ENCODE measurements around the gene TTC28.

Gene TTC28

DNA sequence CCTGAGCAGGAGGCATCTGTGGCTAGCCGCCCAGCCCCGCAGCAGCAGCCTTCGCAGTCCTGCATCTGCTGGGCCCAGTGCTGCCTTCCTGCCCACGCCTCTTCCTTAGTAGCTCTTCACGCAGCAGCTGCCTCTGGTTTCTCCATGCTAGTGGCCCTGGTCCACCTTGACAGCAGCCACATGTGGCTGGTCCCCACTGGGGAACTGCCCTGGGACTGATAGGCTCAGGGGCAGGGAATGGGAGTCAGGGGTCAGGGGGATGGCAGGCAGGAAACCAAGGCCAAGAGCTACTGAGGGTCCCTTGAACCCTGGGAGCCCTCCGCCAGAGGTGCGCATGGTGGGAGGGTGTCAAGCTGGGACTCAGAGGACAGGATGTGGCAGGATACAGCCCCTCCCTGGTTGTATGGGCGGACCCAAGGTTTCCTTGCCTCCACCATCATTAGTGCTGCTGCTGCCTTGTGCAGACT, 661.1 kb downstream of the TTC28 start:
- in situ Hi-C loops (cut with MboI; ENCODE audit: low sequenced_read_pairs) = no loop called here

GRCh38 chr22:28017859-28018258, 661.8 kb downstream of the TTC28 start:
- in situ Hi-C loops (cut with MboI; ENCODE audit: low sequenced_read_pairs) = no loop called here

GRCh38 chr22:28017558-28017820, 662.2 kb downstream of the TTC28 start:
- in situ Hi-C loops (cut with MboI; ENCODE audit: low sequenced_read_pairs) = no loop called here

DNA sequence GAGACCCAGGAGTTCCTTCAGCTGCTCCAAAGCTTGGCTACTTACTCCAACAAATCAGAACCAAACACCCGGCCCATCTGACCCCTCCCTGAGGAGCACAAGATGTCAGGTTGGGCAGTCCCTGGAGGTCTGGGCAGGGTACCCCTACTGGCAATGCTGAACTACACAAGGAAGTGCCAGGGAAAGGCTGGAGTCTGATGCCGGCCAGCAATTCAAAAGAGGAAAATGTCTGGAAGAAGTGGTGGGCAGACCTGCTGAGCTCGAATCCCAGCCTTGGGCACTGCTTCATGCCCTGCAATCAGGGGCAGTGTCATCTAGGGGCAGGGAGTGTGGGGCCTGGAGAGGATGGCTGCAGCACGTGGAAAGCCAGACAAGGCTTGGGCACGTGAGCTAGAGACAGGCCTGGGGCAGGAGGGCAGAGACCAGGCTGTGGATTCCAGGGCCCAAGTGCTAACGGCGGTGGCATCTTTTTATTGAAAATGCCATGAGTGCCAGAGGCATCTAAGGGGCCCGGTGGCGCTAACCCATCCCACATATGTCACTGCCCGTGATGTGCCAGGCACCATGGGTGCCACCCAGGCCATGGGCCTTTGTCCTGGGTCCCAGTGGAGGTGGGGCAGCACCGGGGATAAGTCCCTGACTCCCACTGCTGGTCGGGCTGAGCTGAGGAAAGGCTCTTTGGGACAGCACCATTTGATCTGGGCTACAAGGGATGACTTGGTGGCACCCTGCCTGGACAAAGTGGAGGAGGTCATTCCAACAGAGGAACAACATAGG, 662.7 kb downstream of the TTC28 start:
- in situ Hi-C loops (cut with MboI; ENCODE audit: low sequenced_read_pairs) = no loop called here

- in situ Hi-C loops (cut with MboI; ENCODE audit: low sequenced_read_pairs) = no loop called here
Measured at GRCh38 chr22:28015676-28016601, 663.7 kb downstream of the TTC28 start.

DNA sequence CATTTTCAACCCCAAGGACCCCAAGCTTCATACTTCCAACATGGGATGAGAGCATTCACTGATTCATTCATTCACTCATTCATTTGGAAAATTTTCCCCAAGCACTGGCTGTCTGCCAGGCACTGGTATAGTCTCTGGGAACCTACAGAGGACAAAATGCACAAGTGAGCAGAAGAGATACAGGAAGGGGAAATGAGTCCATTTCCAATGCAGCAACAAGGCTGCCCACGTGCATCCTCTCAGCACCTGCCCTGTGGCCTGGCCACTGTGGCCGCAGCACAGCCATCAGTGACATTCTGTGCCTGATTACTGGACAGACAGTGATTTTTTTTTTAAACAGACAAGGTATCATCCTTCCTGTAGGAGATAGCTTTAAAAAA, 664.6 kb downstream of the TTC28 start:
- in situ Hi-C loops (cut with MboI; ENCODE audit: low sequenced_read_pairs) = no loop called here

GRCh38 chr22:28014211-28015045, 665.2 kb downstream of the TTC28 start:
- in situ Hi-C loops (cut with MboI; ENCODE audit: low sequenced_read_pairs) = no loop called here

GRCh38 chr22:28013611-28014010, 666.0 kb downstream of the TTC28 start:
- in situ Hi-C loops (cut with MboI; ENCODE audit: low sequenced_read_pairs) = no loop called here

DNA sequence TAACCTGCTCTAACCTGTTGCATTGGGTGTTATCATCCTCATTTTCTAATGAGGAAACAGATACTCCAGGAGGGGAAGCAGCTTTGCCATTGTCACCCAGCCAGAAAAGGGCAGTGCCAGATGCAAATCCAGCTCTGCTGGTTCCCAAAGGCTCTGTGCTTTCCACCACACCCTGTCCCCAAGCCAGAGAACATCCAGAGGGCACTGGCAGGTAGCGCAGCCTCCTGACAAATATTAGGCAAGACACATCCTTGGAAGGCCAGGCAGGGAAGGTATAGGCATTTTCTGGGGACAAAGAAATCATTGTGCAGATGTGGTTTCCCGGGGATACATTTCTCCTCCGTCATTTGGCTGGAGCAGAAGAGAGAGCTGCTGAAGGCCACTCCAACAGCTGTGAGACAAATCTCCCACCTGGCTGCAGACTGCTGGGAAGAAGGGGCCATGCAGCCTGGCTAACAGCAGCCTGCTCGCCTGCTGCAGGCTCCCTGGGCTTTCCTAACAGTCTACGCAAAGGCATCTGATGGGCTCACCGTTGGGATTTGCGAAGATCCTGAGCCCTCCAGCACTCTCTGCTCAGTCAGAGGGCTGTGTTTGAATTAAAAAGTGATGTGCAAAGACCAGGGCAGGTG, 666.7 kb downstream of the TTC28 start:
- in situ Hi-C loops (cut with MboI; ENCODE audit: low sequenced_read_pairs) = no loop called here

GRCh38 chr22:28009272-28009827, 670.3 kb downstream of the TTC28 start:
- in situ Hi-C loops (cut with MboI; ENCODE audit: low sequenced_read_pairs) = loop anchor here (5.0 kb wide), 1 partner anchor 122 kb away; no protein-coding TSS in a partner anchor

DNA sequence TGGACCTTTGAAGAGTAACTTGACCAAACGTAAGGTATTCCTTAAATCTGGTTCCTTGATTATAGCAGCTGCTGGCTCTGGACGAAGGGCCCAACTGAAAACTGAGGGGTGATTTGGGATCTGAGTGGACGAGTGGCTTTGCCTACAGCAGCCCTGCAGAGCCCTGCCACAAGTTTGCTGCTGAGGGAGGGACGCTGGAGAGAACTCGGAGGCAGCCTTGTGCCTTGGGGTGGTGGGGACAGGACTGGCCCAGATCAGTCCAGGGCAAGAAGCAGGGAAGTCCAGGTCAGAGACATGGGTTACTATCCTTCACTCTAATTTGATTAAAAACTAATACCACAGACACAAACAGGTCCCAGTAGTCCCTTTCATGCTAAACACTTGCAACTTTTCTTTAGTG, 671.0 kb downstream of the TTC28 start:
- in situ Hi-C loops (cut with MboI; ENCODE audit: low sequenced_read_pairs) = loop anchor here (5.0 kb wide), 1 partner anchor 121 kb away; no protein-coding TSS in a partner anchor

DNA sequence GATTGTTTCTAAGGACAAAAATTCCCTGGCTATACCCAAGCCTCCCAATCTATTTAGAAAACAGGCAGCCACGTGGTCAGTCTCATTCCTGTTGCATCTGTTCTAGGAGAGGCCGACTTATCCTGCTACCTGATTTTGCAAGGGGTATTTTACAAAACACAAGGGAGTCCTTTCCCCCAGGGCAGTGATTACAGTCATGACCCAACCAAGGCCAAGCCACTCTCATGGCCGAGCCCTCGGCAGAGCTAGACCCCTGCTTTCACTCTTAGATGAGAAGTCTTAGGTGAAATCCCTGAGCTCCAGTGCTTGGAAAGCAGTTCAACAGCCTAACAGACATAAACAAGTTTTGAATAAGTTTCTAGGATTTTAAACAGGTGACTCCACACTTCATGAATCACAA, 671.6 kb downstream of the TTC28 start:
- in situ Hi-C loops (cut with MboI; ENCODE audit: low sequenced_read_pairs) = loop anchor here (5.0 kb wide), 1 partner anchor 121 kb away; no protein-coding TSS in a partner anchor

DNA sequence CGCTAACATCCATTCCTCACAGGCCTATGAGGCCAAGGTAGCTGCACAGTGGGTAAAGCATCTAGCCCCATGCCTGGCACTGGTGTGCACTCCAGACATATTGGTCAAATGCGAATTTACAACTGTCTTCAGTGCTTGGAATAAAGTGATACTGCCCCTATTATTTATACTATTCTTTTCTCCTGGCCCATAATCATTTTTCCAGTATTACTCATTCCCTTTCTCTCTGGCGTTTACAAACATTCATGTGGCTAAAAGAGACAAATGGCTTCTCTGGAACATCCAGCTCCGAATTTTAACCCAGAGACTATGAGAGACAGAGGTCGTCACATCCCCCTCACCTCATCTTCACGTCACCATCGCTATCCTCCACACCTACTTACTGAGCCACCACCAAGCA, 673.4 kb downstream of the TTC28 start:
- in situ Hi-C loops (cut with MboI; ENCODE audit: low sequenced_read_pairs) = loop anchor here (5.0 kb wide), 1 partner anchor 119 kb away; no protein-coding TSS in a partner anchor

- in situ Hi-C loops (cut with MboI; ENCODE audit: low sequenced_read_pairs) = loop anchor here (5.0 kb wide), 1 partner anchor 118 kb away; no protein-coding TSS in a partner anchor
Measured at GRCh38 chr22:28005513-28005912, 674.1 kb downstream of the TTC28 start.

- in situ Hi-C loops (cut with MboI; ENCODE audit: low sequenced_read_pairs) = no loop called here
Measured at GRCh38 chr22:28004021-28004420, 675.6 kb downstream of the TTC28 start.

- in situ Hi-C loops (cut with MboI; ENCODE audit: low sequenced_read_pairs) = no loop called here
Measured at GRCh38 chr22:28002863-28003565, 676.6 kb downstream of the TTC28 start.

- in situ Hi-C loops (cut with MboI; ENCODE audit: low sequenced_read_pairs) = no loop called here
Measured at GRCh38 chr22:28002181-28002700, 677.4 kb downstream of the TTC28 start.

- in situ Hi-C loops (cut with MboI; ENCODE audit: low sequenced_read_pairs) = no loop called here
Measured at GRCh38 chr22:28001171-28001835, 678.3 kb downstream of the TTC28 start.

GRCh38 chr22:28000361-28000760, 679.3 kb downstream of the TTC28 start:
- in situ Hi-C loops (cut with MboI; ENCODE audit: low sequenced_read_pairs) = no loop called here
